Right lobe of liver (tissue), 4 donors: Measurements from ENCODE around the gene PPP2R5C.

Source experiments
- CTCF ChIP-seq, 4 donors: fragments of 200-600 bp in 3 of 4; fragments of 450-650 bp in 1 of 4; IDR thresholded peaks; one replicate each; pipeline versions ENCODE4 v1.5.1 to v1.8.0; 2016 to 2022; ENCODE audit warnings: antibody characterized with exemption in 4 of 4, mild to moderate bottlenecking in 2 of 4
- POLR2A ChIP-seq: fragments of 450-650 bp; IDR thresholded peaks from one replicate; pipeline ENCODE4 v1.6.1; 2017; ENCODE audit warnings: antibody characterized with exemption, mild to moderate bottlenecking
- donor health status: DM: no; HTN: no; CAD: no.
- donor health status: DM: no; HTN: no; CAD: no.
- donor health status: DM: no; HTN: yes; CAD: no.

- no peak for TF ChIP-seq CTCF (IDR thresholded peaks at IDR 0.05)
- TF ChIP-seq POLR2A: no peak
These were observed 156.8 kb downstream of the PPP2R5C start for GRCh38 chr14:101918065-101918989.
